GM12878 (cell line): ENCODE results near the gene TEX2. TPM values are rescaled to one million over a fixed set of nuclear protein-coding genes. Genes with fewer than 3 reads are reported as not detected.

Experiments
- ATAC-seq: fragments of 200-7000 bp; cut with Tn5 transposase; 3 replicates; pipeline ENCODE4 v1.9.1; 2020; ENCODE audit warnings: mild to moderate bottlenecking, moderate library complexity
- BruUV-seq: library from RNA; stranded (reverse); fragments of 400-500 nt; replicated peaks from 2 replicates; lab custom pipeline; 2021; lab: Mats Ljungman, UMichigan
- CTCF ChIA-PET: fragments of 300-600 bp; sonication (Branson Sonifier 250); formaldehyde crosslinking; extraction: SDS; loops from one replicate; lab custom pipeline; 2021; ENCODE audit warnings: inconsistent platforms; lab: Yijun Ruan, JAX
- POLR2A ChIA-PET: fragments of 350-600 bp; formaldehyde crosslinking; extraction: SDS; loops from one replicate; lab custom pipeline; 2021; ENCODE audit warnings: inconsistent platforms; lab: Charles Lee
- RAD21 ChIA-PET: fragments of 300-600 bp; sonication (Branson Sonifier 250); formaldehyde crosslinking; loops from one replicate; lab custom pipeline; 2023; ENCODE audit warnings: antibody characterized with exemption; ENCODE audit not compliant: unreplicated experiment; lab: Charles Lee
- SMC1A ChIA-PET: fragments of 300-600 bp; sonication (Branson Sonifier 250); formaldehyde crosslinking; loops from one replicate; lab custom pipeline; 2023; ENCODE audit not compliant: unreplicated experiment, uncharacterized antibody; lab: Charles Lee
- DNase-seq: peaks from one replicate; pipeline ENCODE4 v3.0.0-alpha.2; 2011; ENCODE audit warnings: low read depth, low spot score
- FAIRE-seq: peaks from 3 replicates; lab custom pipeline; 2011; peaks lifted over from hg19 to GRCh38; lab: Jason Lieb, UNC
- H2AFZ ChIP-seq: 2 replicates; pipeline ENCODE4 v1.6.0; 2011; ENCODE audit warnings: low read depth, low read length, control low read depth; ENCODE audit not compliant: control insufficient read depth
- H3K27ac ChIP-seq: 2 replicates; pipeline ENCODE4 v1.5.1; 2011; ENCODE audit warnings: control low read depth; ENCODE audit not compliant: control insufficient read depth, insufficient read depth
- H3K27me3 ChIP-seq, 2 experiments: replicated peaks in 1 of 2; 2 replicates each; pipeline versions ENCODE4 v1.6.0 to v1.6.1; 2011; ENCODE audit warnings: low read length in 1 of 2; ENCODE audit not compliant: control insufficient read depth in 2 of 2, insufficient read depth in 2 of 2
- H3K36me3 ChIP-seq, 2 experiments: 2 replicates each; pipeline ENCODE4 v1.5.1; 2011; ENCODE audit warnings: low read length in 1 of 2; ENCODE audit not compliant: control insufficient read depth in 2 of 2, insufficient read depth in 2 of 2
- H3K4me1 ChIP-seq: 2 replicates; pipeline ENCODE4 v1.6.1; 2011; ENCODE audit warnings: mild to moderate bottlenecking, low read length, moderate library complexity, mixed read lengths; ENCODE audit not compliant: control insufficient read depth, insufficient read depth
- H3K4me2 ChIP-seq: 2 replicates; pipeline ENCODE4 v1.6.0; 2011; ENCODE audit warnings: control low read depth; ENCODE audit not compliant: control insufficient read depth, insufficient read depth
- H3K4me3 ChIP-seq: fragments of 200-600 bp; sonication (generic); 2 replicates; pipeline ENCODE4 v1.5.1; 2016
- H3K79me2 ChIP-seq: 2 replicates; pipeline ENCODE4 v1.6.0; 2011; ENCODE audit warnings: low read length; ENCODE audit not compliant: control insufficient read depth, insufficient read depth
- H3K9ac ChIP-seq: 2 replicates; pipeline ENCODE4 v1.8.0; 2011; ENCODE audit warnings: low read length, control low read depth, mixed read lengths; ENCODE audit not compliant: control insufficient read depth, insufficient read depth
- H3K9me3 ChIP-seq: replicated peaks from 3 replicates; pipeline ENCODE4 v1.5.1; 2011; ENCODE audit warnings: mild to moderate bottlenecking, low read length; ENCODE audit not compliant: control insufficient read depth, insufficient read depth
- H4K20me1 ChIP-seq: 2 replicates; pipeline ENCODE4 v1.6.0; 2011; ENCODE audit not compliant: control insufficient read depth, insufficient read depth
- ATF7 ChIP-seq: fragments of 450-650 bp; IDR thresholded peaks from 2 replicates; pipeline ENCODE4 v1.6.1; 2016; ENCODE audit warnings: low read depth, mild to moderate bottlenecking
- CEBPB ChIP-seq, 2 experiments: fragments of 150-350 bp in 1 of 2; IDR thresholded peaks; 2 replicates each; pipeline ENCODE4 v1.6.1; 2012 to 2014; ENCODE audit warnings: low read depth in 2 of 2, low read length in 2 of 2, borderline replicate concordance in 1 of 2, inconsistent platforms in 1 of 2
- EZH2 ChIP-seq: IDR thresholded peaks from 2 replicates; pipeline ENCODE4 v1.6.1; 2012; ENCODE audit warnings: low read depth, mild to moderate bottlenecking, control low read depth, inconsistent platforms, low read length, borderline replicate concordance; ENCODE audit not compliant: control insufficient read depth
- HDAC6 ChIP-seq: fragments of 200-600 bp; sonication (generic); IDR thresholded peaks from one replicate; pipeline ENCODE4 v1.8.0; 2017; ENCODE audit warnings: antibody characterized with exemption; ENCODE audit not compliant: unreplicated experiment
- IKZF2 ChIP-seq, 2 experiments: fragments of 450-650 bp; IDR thresholded peaks; 2 replicates each; pipeline ENCODE4 v1.6.1; 2017; ENCODE audit warnings: mild to moderate bottlenecking in 2 of 2, moderate library complexity in 2 of 2
- KLF5 ChIP-seq: fragments of 450-650 bp; IDR thresholded peaks from 2 replicates; pipeline ENCODE4 v1.6.1; 2014; ENCODE audit warnings: mild to moderate bottlenecking; ENCODE audit not compliant: partially characterized antibody
- NKRF ChIP-seq: fragments of 450-650 bp; conservative IDR thresholded peaks from 2 replicates; pipeline ENCODE4 v1.6.1; 2017; ENCODE audit warnings: mild to moderate bottlenecking, moderate library complexity
- PBX3 ChIP-seq: IDR thresholded peaks from 2 replicates; pipeline ENCODE4 v1.6.1; 2011; ENCODE audit warnings: mild to moderate bottlenecking, low read depth, low read length, moderate library complexity; ENCODE audit not compliant: insufficient replicate concordance
- PML ChIP-seq: IDR thresholded peaks from 2 replicates; pipeline ENCODE4 v1.6.1; 2012; ENCODE audit warnings: low read length, inconsistent platforms
- POLR2A ChIP-seq: IDR thresholded peaks from 2 replicates; pipeline ENCODE4 v1.6.1; 2011; ENCODE audit warnings: low read depth, mild to moderate bottlenecking, low read length
- POLR2AphosphoS2 ChIP-seq: IDR thresholded peaks from 2 replicates; pipeline ENCODE4 v1.6.1; 2011; ENCODE audit warnings: low read depth, mild to moderate bottlenecking, low read length, improper control_type of control experiment, moderate library complexity
- RAD21 ChIP-seq: IDR thresholded peaks from 2 replicates; pipeline ENCODE4 v1.6.1; 2011; ENCODE audit warnings: mild to moderate bottlenecking, low read depth, low read length, moderate library complexity; ENCODE audit not compliant: insufficient read depth
- RAD51 ChIP-seq: fragments of 450-650 bp; IDR thresholded peaks from 2 replicates; pipeline ENCODE4 v1.6.1; 2016; ENCODE audit warnings: moderate library complexity, mild to moderate bottlenecking, inconsistent platforms
- RELA ChIP-seq: fragments of 450-650 bp; IDR thresholded peaks from 2 replicates; pipeline ENCODE4 v1.8.0; 2014; ENCODE audit warnings: borderline replicate concordance; ENCODE audit not compliant: partially characterized antibody
- RUNX3 ChIP-seq: IDR thresholded peaks from 2 replicates; pipeline ENCODE4 v1.6.1; 2012; ENCODE audit warnings: low read length, inconsistent platforms
- SPI1 ChIP-seq: IDR thresholded peaks from 2 replicates; pipeline ENCODE4 v1.6.1; 2011; ENCODE audit warnings: low read depth, mild to moderate bottlenecking, low read length, moderate library complexity, borderline replicate concordance; ENCODE audit not compliant: insufficient read depth
- STAT1 ChIP-seq: fragments of 450-650 bp; conservative IDR thresholded peaks from 2 replicates; pipeline ENCODE4 v1.6.1; 2014; ENCODE audit warnings: antibody characterized with exemption, mild to moderate bottlenecking
- TCF3 ChIP-seq: IDR thresholded peaks from 2 replicates; pipeline ENCODE4 v1.6.1; 2012; ENCODE audit warnings: low read depth, mild to moderate bottlenecking, low read length, borderline replicate concordance; ENCODE audit not compliant: insufficient read depth
- TCF7 ChIP-seq: IDR thresholded peaks from 2 replicates; pipeline ENCODE4 v1.6.1; 2014; ENCODE audit warnings: antibody characterized with exemption, borderline replicate concordance
- WGBS: methylation state at CpG from one replicate; pipeline ENCODE4 v1.1.6; 2016; ENCODE audit warnings: low lambda C conversion rate; ENCODE audit not compliant: insufficient replicate concordance, insufficient coverage; ENCODE audit errors: missing lambda C conversion rate; 5-methylcytosine and 5-hydroxymethylcytosine counted together
- in situ Hi-C: fragments of 300-500 bp; cut with MboI; formaldehyde crosslinking; loops from 9 replicates; pipeline ENCODE4 v1.14.3; 2018; ENCODE audit warnings: mixed read lengths
- intact Hi-C: fragments of 100-400 bp; cut with micrococcal nuclease; formaldehyde crosslinking; loops from one replicate; pipeline ENCODE4 v1.14.2; 2022; ENCODE audit not compliant: unreplicated experiment
- polyA plus RNA-seq, 11 experiments: library from polyadenylated mRNA; depleted of rRNA in 4 of 11; unstranded in 6 of 11; stranded (reverse) in 5 of 11; fragments of >200 nt; fragmentation: Nextera tagmentation in 4 of 11; fragmentation: Illumina TruSeq in 1 of 11; extraction: Ambion mirVana in 4 of 11; extraction: Trizol in 1 of 11; gene quantifications; 1 replicate in 1 of 11; 2 replicates in 10 of 11; pipeline versions ENCODE4 v1.2.1 to v1.2.3, GENCODE V29; 2011 to 2016; ENCODE audit warnings: inconsistent platforms in 2 of 11, missing spikeins in 2 of 11, low read depth in 1 of 11
- total RNA-seq, 4 experiments: library from RNA; depleted of rRNA in 3 of 4; stranded (reverse); fragments of >200 nt in 3 of 4; fragmentation: Illumina TruSeq in 1 of 4; extraction: Trizol in 1 of 4; gene quantifications; 2 replicates each; pipeline versions ENCODE4 v1.2.1 to v1.2.3, GENCODE V29; 2013 to 2021

The TEX2 gene
- total and polyA plus RNA-seq, 10 of the 15 experiments (the other 5 are each of a cell fraction or from before 2014, with no cell fraction given): 3.8 to 19.9 (median 15.8) TPM

- TF ChIP-seq NKRF (no peak), RELA (no peak), POLR2A (no peak), SPI1 (no peak), TCF3 (no peak)
- TF ChIP-seq, all 136 proteins: peak for 0
These were observed 112.6 kb downstream of the TEX2 start (continued) for GRCh38 chr17:64150237-64151015.

GRCh38 chr17:64149196-64149595 is 113.9 kb downstream of the TEX2 start:
- BruUV-seq: no TSS peak
- in situ Hi-C loops: no loop called here
- H3K4me2 ChIP-seq: no peak overlapping the region
- ChIA-PET RAD21 (interaction anchor here (1.0 to 3.9 kb wide), 6 partner anchors 16 to 133 kb away, joined by 3 to 20 read pairs (median 4); no protein-coding TSS in a partner anchor), SMC1A (interaction anchor here (1.0 to 3.5 kb wide), 10 partner anchors 10 to 140 kb away, joined by 3 to 20 read pairs (median 3); no protein-coding TSS in a partner anchor), CTCF (interaction anchor here (0.7 to 3.9 kb wide), 13 partner anchors 15 to 453 kb away, joined by 3 to 30 read pairs (median 3); partner anchors contain the start of gene CSHL1), POLR2A (interaction anchor here (0.7 to 1.5 kb wide), 6 partner anchors 8 to 484 kb away, joined by 3 to 10 read pairs (median 3); no protein-coding TSS in a partner anchor)
- H3K27me3 ChIP-seq: no peaks in the 10 kb centered on the region
- intact Hi-C loops: loop anchor here (5.0 kb wide), 2 partner anchors 113 to 133 kb away; partner anchors contain the start of gene TEX2
- ATAC-seq: no peak
- H3K4me3 ChIP-seq: no peak overlapping the region
- H3K27ac ChIP-seq: no peak overlapping the region
- peaks cover 3 to 12% of the 10 kb centered on the region in 2 experiments for H3K36me3 ChIP-seq
- FAIRE-seq: no peak
- no peak overlapping the region for H2AFZ ChIP-seq
- H3K79me2 ChIP-seq: peaks cover 20% of the 10 kb centered on the region
- DNase-seq: no peak
- H4K20me1 ChIP-seq: no peaks in the 10 kb centered on the region
- no peak overlapping the region for H3K9ac ChIP-seq
- peaks cover 3% of the 10 kb centered on the region; the same call in 1 of the 2 replicates for H3K4me1 ChIP-seq
- WGBS: 97% methylated on average over 6 of the region's 6 CpGs
- no peaks in the 10 kb centered on the region for H3K9me3 ChIP-seq
- TF ChIP-seq RAD21 (no peak), IKZF2 (IDR thresholded peaks at IDR 0.05) (no peak), PBX3 (no peak), STAT1 (no peak), RAD51 (no peak), POLR2AphosphoS2 (no peak), TCF7 (no peak), CEBPB (IDR thresholded peaks at IDR 0.05; ENCODE audit: borderline replicate concordance in 1 of 2, low read depth in 2 of 2, low read length in 2 of 2) (no peak), EZH2 (no peak), PML (no peak), ATF7 (no peak), HDAC6 (no peak), RUNX3 (no peak), KLF5 (no peak), RELA (no peak)
